HCT116 (cell line): Measurements from ENCODE around the gene KCNIP4.

Experiments used
- CTCF ChIP-seq, 3 experiments: fragments of 200-600 bp in 1 of 3; sonication (generic) in 1 of 3; IDR thresholded peaks in 2 of 3; conservative IDR thresholded peaks in 1 of 3; 2 replicates each; pipeline ENCODE4 v1.5.1; 2012 to 2017; ENCODE audit warnings: low read depth in 2 of 3, low read length in 2 of 3, antibody characterized with exemption in 1 of 3, borderline replicate concordance in 1 of 3, control low read depth in 1 of 3, mild to moderate bottlenecking in 1 of 3, mixed read lengths in 1 of 3, mixed run types in 1 of 3, moderate library complexity in 1 of 3; ENCODE audit not compliant: insufficient read depth in 1 of 3
- EZH2 ChIP-seq: fragments of 200-600 bp; sonication (generic); IDR thresholded peaks from 2 replicates; pipeline ENCODE4 v1.6.1; 2017; ENCODE audit warnings: antibody characterized with exemption, mixed run types
- FOSL1 ChIP-seq: IDR thresholded peaks from 2 replicates; pipeline ENCODE4 v1.6.1; 2012; ENCODE audit warnings: low read depth
- MAX ChIP-seq: IDR thresholded peaks from 2 replicates; pipeline ENCODE4 v1.6.1; 2012
- POLR2A ChIP-seq: IDR thresholded peaks from 2 replicates; pipeline ENCODE4 v1.7.0; 2011; ENCODE audit warnings: borderline replicate concordance; ENCODE audit not compliant: insufficient read depth, insufficient read length; ENCODE audit errors: extremely low read depth
- POLR2AphosphoS5 ChIP-seq: IDR thresholded peaks from 2 replicates; pipeline ENCODE4 v1.6.1; 2011; ENCODE audit warnings: mild to moderate bottlenecking, low read depth, low read length, moderate library complexity
- RAD21 ChIP-seq: IDR thresholded peaks from 2 replicates; pipeline ENCODE4 v1.6.1; 2012; ENCODE audit warnings: low read depth, mild to moderate bottlenecking
- REST ChIP-seq: IDR thresholded peaks from 2 replicates; pipeline ENCODE4 v1.6.1; 2012; ENCODE audit warnings: low read depth
- SIN3A ChIP-seq: IDR thresholded peaks from 2 replicates; pipeline ENCODE4 v1.6.1; 2012; ENCODE audit warnings: low read depth
- SP1 ChIP-seq: IDR thresholded peaks from 2 replicates; pipeline ENCODE4 v1.6.1; 2012; ENCODE audit warnings: low read depth
- TCF7L2 ChIP-seq: IDR thresholded peaks from 2 replicates; pipeline ENCODE4 v1.7.0; 2011; ENCODE audit warnings: borderline replicate concordance, inconsistent platforms; ENCODE audit not compliant: insufficient read depth, insufficient read length; ENCODE audit errors: extremely low read depth

- TF ChIP-seq CTCF (IDR thresholded peaks at IDR 0.05 in 2 of 3, conservative IDR thresholded peaks at IDR 0.05 in 1 of 3; ENCODE audit: borderline replicate concordance in 1 of 3, insufficient read depth in 1 of 3, low read depth in 2 of 3, low read length in 2 of 3) = no peak
- TF ChIP-seq POLR2A = no peak
- TF ChIP-seq POLR2AphosphoS5 = no peak
- TF ChIP-seq SIN3A = no peak
- TF ChIP-seq TCF7L2 = no peak
- TF ChIP-seq MAX = no peak
- TF ChIP-seq REST = no peak
- TF ChIP-seq FOSL1 = no peak
- TF ChIP-seq SP1 = no peak
- no peak for TF ChIP-seq EZH2
- no peak for TF ChIP-seq RAD21
Measured at GRCh38 chr4:21544955-21545354, 403.6 kb downstream of the KCNIP4 start.
